ENCODE data around the gene TRABD2A.
"Not testable (repeated sequence)": the region's sequence is repeated elsewhere in the genome, so short reads cannot be mapped to it uniquely, and the experiment has no call there.

TRABD2A gene

DNA sequence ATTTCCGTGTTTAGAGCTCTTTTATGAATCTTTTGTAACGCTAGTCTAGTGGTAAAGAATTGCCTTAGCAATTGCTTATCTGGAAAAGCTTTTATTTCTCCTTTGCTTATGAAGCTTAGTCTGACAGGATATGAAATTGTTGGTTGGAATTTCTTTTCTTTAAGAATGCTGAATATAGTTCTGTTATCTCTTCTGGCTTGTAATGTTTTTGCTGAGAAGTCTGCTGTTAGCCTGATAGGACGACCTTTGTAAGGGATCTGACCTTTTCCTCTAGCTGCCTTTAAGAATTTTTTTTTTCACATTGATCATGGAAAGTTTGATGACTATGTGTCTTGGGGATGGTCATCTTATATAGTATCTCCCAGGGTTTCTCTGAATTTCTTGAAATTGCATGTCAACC is 101.1 kb downstream of the TRABD2A start:
- H3F3A ChIP-seq (ENCODE audit: low read depth), result no peaks in the 10 kb centered on the region
- H3K79me2 ChIP-seq (ENCODE audit: insufficient read depth, low read length), result no peaks in the 10 kb centered on the region
- H3K4me2 ChIP-seq (ENCODE audit: low read depth, low read length, poor library complexity, severe bottlenecking), result no peak overlapping the region
- H3K9ac ChIP-seq (ENCODE audit: low read depth, low read length, poor library complexity, severe bottlenecking), result no peak overlapping the region
- H2AFZ ChIP-seq (ENCODE audit: low read length), result no peak overlapping the region
- H3K9me3 ChIP-seq (ENCODE audit: insufficient read depth, low read depth, low read length), result no peaks in the 10 kb centered on the region; the same call in 1 of the 2 replicates
- no peak for TF ChIP-seq EZH2phosphoT487 (IDR thresholded peaks at IDR 0.05; ENCODE audit: borderline replicate concordance)
- TF ChIP-seq, protein P1, sequence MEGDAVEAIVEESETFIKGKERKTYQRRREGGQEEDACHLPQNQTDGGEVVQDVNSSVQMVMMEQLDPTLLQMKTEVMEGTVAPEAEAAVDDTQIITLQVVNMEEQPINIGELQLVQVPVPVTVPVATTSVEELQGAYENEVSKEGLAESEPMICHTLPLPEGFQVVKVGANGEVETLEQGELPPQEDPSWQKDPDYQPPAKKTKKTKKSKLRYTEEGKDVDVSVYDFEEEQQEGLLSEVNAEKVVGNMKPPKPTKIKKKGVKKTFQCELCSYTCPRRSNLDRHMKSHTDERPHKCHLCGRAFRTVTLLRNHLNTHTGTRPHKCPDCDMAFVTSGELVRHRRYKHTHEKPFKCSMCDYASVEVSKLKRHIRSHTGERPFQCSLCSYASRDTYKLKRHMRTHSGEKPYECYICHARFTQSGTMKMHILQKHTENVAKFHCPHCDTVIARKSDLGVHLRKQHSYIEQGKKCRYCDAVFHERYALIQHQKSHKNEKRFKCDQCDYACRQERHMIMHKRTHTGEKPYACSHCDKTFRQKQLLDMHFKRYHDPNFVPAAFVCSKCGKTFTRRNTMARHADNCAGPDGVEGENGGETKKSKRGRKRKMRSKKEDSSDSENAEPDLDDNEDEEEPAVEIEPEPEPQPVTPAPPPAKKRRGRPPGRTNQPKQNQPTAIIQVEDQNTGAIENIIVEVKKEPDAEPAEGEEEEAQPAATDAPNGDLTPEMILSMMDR (conservative IDR thresholded peaks at IDR 0.05; ENCODE audit: low read length), result no peak
- H3K4me3 ChIP-seq (ENCODE audit: low read length, poor library complexity, severe bottlenecking), result no peak overlapping the region
- no peaks in the 10 kb centered on the region for H4K20me1 ChIP-seq (ENCODE audit: insufficient read depth, low read length, poor library complexity, severe bottlenecking)
- H3K9me2 ChIP-seq (replicated peaks; ENCODE audit: low read depth, low read length), result 0 out of 2 replicates have a peak, but pooled peaks cover 4% of the 10 kb centered on the region
- H3K4me1 ChIP-seq (ENCODE audit: insufficient read depth, low read length, poor library complexity, severe bottlenecking), result no peaks in the 10 kb centered on the region
- H3K36me3 ChIP-seq (ENCODE audit: insufficient read depth, low read length), result no peaks in the 10 kb centered on the region
- no peaks in the 10 kb centered on the region for H3K27me3 ChIP-seq (ENCODE audit: insufficient read depth, low read length, poor library complexity, severe bottlenecking)

DNA sequence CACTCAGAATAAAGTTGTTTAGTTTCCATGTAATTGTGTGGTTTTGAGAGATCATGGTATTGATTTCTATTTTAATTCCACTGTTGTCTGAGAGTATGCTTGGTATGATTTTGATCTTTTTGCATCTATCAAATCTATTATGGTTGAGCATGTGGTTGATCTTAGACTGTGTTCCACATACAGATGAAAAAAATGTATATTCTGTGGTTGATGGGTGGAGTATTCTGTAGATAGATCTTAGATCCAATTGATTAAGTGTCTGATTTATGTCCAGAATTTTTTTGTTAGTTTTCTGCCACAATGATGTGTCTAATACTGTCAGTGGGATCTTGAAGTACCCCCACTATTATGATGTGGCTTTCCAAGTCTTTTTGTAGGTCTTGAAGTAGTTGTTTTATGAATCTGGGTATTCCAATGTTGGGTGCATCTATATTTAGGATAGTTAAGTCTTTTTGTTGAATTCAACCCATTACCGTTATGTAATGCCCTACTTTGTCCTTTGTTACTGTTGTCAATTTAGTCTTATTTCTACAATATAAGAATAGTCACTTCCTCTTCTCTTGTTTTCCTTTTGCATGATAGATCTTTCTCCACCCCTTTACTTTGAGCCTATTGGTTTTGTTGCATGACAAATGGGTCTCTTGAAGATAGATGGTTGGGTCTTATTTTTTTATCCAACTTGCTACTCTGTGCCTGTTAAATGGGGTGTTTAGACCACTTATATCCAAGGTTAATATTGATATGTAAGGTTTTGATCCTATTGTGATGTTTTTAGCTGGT is 101.8 kb downstream of the TRABD2A start:
- H3K9ac ChIP-seq (ENCODE audit: low read depth, low read length, poor library complexity, severe bottlenecking), result no peak overlapping the region
- H3K4me3 ChIP-seq (ENCODE audit: low read length, poor library complexity, severe bottlenecking), result no peak overlapping the region
- H3K27me3 ChIP-seq (ENCODE audit: insufficient read depth, low read length, poor library complexity, severe bottlenecking), result no peaks in the 10 kb centered on the region
- H3K36me3 ChIP-seq (ENCODE audit: insufficient read depth, low read length), result no peaks in the 10 kb centered on the region
- no peaks in the 10 kb centered on the region for H3K4me1 ChIP-seq (ENCODE audit: insufficient read depth, low read length, poor library complexity, severe bottlenecking)
- no peaks in the 10 kb centered on the region for H3K79me2 ChIP-seq (ENCODE audit: insufficient read depth, low read length)
- no peaks in the 10 kb centered on the region; the same call in 1 of the 2 replicates for H3K9me3 ChIP-seq (ENCODE audit: insufficient read depth, low read depth, low read length)
- no peak overlapping the region for H2AFZ ChIP-seq (ENCODE audit: low read length)
- TF ChIP-seq, protein P1 (conservative IDR thresholded peaks at IDR 0.05; ENCODE audit: low read length), result no peak
- no peak for TF ChIP-seq EZH2phosphoT487 (IDR thresholded peaks at IDR 0.05; ENCODE audit: borderline replicate concordance)
- H4K20me1 ChIP-seq (ENCODE audit: insufficient read depth, low read length, poor library complexity, severe bottlenecking), result no peaks in the 10 kb centered on the region
- H3K9me2 ChIP-seq (replicated peaks; ENCODE audit: low read depth, low read length), result 0 out of 2 replicates have a peak, but pooled peaks cover 4% of the 10 kb centered on the region
- H3K4me2 ChIP-seq (ENCODE audit: low read depth, low read length, poor library complexity, severe bottlenecking), result no peak overlapping the region
- H3F3A ChIP-seq (ENCODE audit: low read depth), result no peaks in the 10 kb centered on the region

DNA sequence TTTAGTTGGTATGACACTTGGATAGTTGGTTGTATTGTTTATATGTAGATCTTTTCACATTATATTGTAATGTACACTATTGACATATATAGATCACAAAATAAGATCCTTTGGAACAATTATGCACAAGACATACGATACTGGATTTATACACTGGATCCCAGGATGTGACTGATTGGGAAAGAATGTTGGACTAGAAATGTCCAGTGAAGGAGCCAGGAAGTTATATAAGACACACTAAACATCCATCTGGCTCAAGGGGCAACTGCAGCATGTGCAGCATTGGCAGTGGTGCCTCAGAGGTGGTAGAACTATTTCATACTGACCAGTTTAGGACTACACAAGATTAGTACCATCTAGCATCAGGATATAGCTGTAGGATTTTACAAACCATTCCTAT is 104.9 kb downstream of the TRABD2A start:
- Histone ChIP-seq H3K79me2 (ENCODE audit: insufficient read depth, low read length) (no peaks in the 10 kb centered on the region), H4K20me1 (ENCODE audit: insufficient read depth, low read length, poor library complexity, severe bottlenecking) (no peaks in the 10 kb centered on the region), H3K4me2 (ENCODE audit: low read depth, low read length, poor library complexity, severe bottlenecking) (no peak overlapping the region), H3K9me3 (ENCODE audit: insufficient read depth, low read depth, low read length) (peaks cover 3% of the 10 kb centered on the region), H3K36me3 (ENCODE audit: insufficient read depth, low read length) (no peaks in the 10 kb centered on the region), H3K9me2 (replicated peaks; ENCODE audit: low read depth, low read length) (0 out of 2 replicates have a peak, but pooled peaks cover 4% of the 10 kb centered on the region), H3F3A (ENCODE audit: low read depth) (no peaks in the 10 kb centered on the region), H2AFZ (ENCODE audit: low read length) (no peak overlapping the region), H3K4me1 (ENCODE audit: insufficient read depth, low read length, poor library complexity, severe bottlenecking) (no peaks in the 10 kb centered on the region), H3K4me3 (ENCODE audit: low read length, poor library complexity, severe bottlenecking) (no peak overlapping the region), H3K27me3 (ENCODE audit: insufficient read depth, low read length, poor library complexity, severe bottlenecking) (no peaks in the 10 kb centered on the region), H3K9ac (ENCODE audit: low read depth, low read length, poor library complexity, severe bottlenecking) (no peak overlapping the region)
- TF ChIP-seq EZH2phosphoT487 (IDR thresholded peaks at IDR 0.05; ENCODE audit: borderline replicate concordance), result no peak
- TF ChIP-seq, protein P1 (conservative IDR thresholded peaks at IDR 0.05; ENCODE audit: low read length), result no peak

DNA sequence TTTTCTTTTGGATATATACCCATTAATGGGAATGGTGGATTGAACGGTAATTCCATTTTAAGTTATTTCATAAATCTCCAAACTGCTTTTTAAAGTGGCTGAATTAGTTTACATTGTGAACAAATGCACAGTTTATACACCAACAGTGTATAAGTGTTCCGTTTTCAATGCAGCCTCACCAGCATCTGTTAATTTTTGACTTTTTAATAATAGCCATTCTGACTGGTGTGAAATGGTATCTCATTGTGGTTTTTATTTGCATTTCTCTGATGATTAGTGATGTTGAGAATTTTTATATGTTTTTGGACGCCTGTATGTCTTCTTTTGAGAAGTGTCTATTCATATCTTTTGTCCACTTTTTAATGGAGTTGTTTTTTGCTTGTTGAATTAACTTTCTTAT is 107.3 kb downstream of the TRABD2A start:
- H4K20me1 ChIP-seq (ENCODE audit: insufficient read depth, low read length, poor library complexity, severe bottlenecking); H3K4me1 ChIP-seq (ENCODE audit: insufficient read depth, low read length, poor library complexity, severe bottlenecking); H2AFZ ChIP-seq (ENCODE audit: low read length); H3K4me2 ChIP-seq (ENCODE audit: low read depth, low read length, poor library complexity, severe bottlenecking); H3K79me2 ChIP-seq (ENCODE audit: insufficient read depth, low read length); H3K9me3 ChIP-seq (ENCODE audit: insufficient read depth, low read depth, low read length); H3F3A ChIP-seq (ENCODE audit: low read depth); H3K9me2 ChIP-seq (replicated peaks; ENCODE audit: low read depth, low read length); H3K27me3 ChIP-seq (ENCODE audit: insufficient read depth, low read length, poor library complexity, severe bottlenecking); H3K9ac ChIP-seq (ENCODE audit: low read depth, low read length, poor library complexity, severe bottlenecking); H3K4me3 ChIP-seq (ENCODE audit: low read length, poor library complexity, severe bottlenecking); H3K36me3 ChIP-seq (ENCODE audit: insufficient read depth, low read length): not testable (repeated sequence)

Measured in Loucy (cell line).